IPS DF 6.9 (cell line): Measurements from ENCODE around the gene VDR.

Source experiments
- DNase-seq: peaks from one replicate; pipeline ENCODE4 v3.0.0-alpha.2; 2013; ENCODE audit warnings: low read depth, low spot score
- H3K27ac ChIP-seq: one replicate; pipeline ENCODE4 v1.5.1; 2013; ENCODE audit warnings: low read length, control low read depth
- H3K27me3 ChIP-seq: 2 replicates; pipeline ENCODE4 v1.6.1; 2013; ENCODE audit warnings: mild to moderate bottlenecking, low read length; ENCODE audit not compliant: control insufficient read depth, insufficient read depth
- H3K36me3 ChIP-seq: 2 replicates; pipeline ENCODE4 v1.6.1; 2013; ENCODE audit warnings: low read length; ENCODE audit not compliant: control insufficient read depth, insufficient read depth
- H3K4me1 ChIP-seq: 2 replicates; pipeline ENCODE4 v1.6.1; 2013; ENCODE audit warnings: low read length; ENCODE audit not compliant: control insufficient read depth, insufficient read depth
- H3K4me3 ChIP-seq: 2 replicates; pipeline ENCODE4 v1.5.1; 2013; ENCODE audit warnings: mild to moderate bottlenecking, low read length
- H3K9me3 ChIP-seq: 2 replicates; pipeline ENCODE4 v1.6.1; 2013; ENCODE audit warnings: low read length, inconsistent platforms; ENCODE audit not compliant: control insufficient read depth, insufficient read depth
- whole genome bisulfite sequencing: extraction: QIAGEN DNeasy Blood & Tissue Kit; methylation state at CpG from one replicate; pipeline ENCODE4 v1.1.7; 2013; ENCODE audit warnings: mixed read lengths, missing lambda C conversion rate; ENCODE audit not compliant: insufficient read length, insufficient coverage; 5-methylcytosine and 5-hydroxymethylcytosine counted together

The VDR gene

DNA sequence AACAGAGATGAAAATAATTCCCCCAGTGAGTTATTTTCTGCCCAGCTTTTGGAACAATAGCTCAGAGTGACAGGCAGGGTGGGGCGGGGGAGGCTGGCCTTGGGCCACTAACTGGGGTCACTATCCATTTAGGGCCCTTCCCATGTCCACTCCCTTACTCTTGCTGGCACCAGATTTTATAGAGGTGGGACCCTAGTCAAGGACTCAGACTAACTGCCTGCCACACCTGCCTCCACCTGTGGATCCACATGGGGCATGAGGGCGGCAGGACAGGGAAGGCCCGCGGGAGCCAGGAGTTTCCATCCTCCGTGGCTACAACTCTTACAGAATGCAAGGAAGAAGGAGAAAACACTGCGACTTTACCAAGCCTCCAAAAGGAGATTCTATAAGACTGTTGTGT is 10.1 kb downstream of the VDR start:
- Histone ChIP-seq H3K9me3 (no peaks in the 10 kb centered on the region), H3K4me1 (peaks cover 2% of the 10 kb centered on the region; the same call in 1 of the 2 replicates), H3K36me3 (no peaks in the 10 kb centered on the region), H3K27ac (no peak overlapping the region), H3K4me3 (no peak overlapping the region), H3K27me3 (no peaks in the 10 kb centered on the region; the same call in 1 of the 2 replicates)
- DNase-seq: no peak
- WGBS: no CpG with 5 or more reads among the region's 6 CpGs

DNA sequence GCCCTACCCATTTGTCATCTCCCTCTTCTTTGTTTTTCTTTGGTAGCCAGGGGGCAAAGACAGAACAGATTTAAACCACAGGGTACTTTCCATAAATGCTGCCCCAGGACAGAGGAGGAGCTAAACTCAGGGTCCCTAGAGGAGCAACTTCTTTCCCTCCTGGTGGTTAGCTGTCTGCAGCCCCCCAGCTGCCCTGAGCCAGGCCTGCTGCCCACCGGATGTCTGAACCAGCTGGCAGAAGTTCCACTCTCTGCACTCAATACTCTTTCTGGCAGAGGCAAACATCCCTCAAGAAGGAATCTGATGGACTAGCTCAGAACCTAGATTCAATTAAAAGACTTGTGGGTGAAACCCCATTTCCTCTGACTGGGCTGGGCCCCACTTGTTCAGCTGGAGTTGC is 10.7 kb downstream of the VDR start:
- Histone ChIP-seq H3K27me3 (no peaks in the 10 kb centered on the region; the same call in 1 of the 2 replicates), H3K4me1 (peaks cover 2% of the 10 kb centered on the region; the same call in 1 of the 2 replicates), H3K4me3 (no peak overlapping the region), H3K27ac (no peak overlapping the region), H3K9me3 (no peaks in the 10 kb centered on the region), H3K36me3 (no peaks in the 10 kb centered on the region)
- WGBS: no CpG with 5 or more reads among the region's 1 CpG
- DNase-seq: no peak

- Histone ChIP-seq H3K27me3 (no peaks in the 10 kb centered on the region; the same call in 1 of the 2 replicates), H3K36me3 (no peaks in the 10 kb centered on the region), H3K9me3 (no peaks in the 10 kb centered on the region), H3K4me1 (peaks cover 2% of the 10 kb centered on the region; the same call in 1 of the 2 replicates), H3K4me3 (no peak overlapping the region), H3K27ac (no peak overlapping the region)
- DNase-seq: no peak
- WGBS: no CpG with 5 or more reads among the region's 5 CpGs
Measured at GRCh38 chr12:47892819-47893218, 12.0 kb downstream of the VDR start.

- no peaks in the 10 kb centered on the region; the same call in 1 of the 2 replicates for H3K27me3 ChIP-seq
- H3K27ac ChIP-seq: no peak overlapping the region
- no CpG with 5 or more reads among the region's 3 CpGs for WGBS
- H3K4me3 ChIP-seq: no peak overlapping the region
- DNase-seq: no peak
- H3K36me3 ChIP-seq: no peaks in the 10 kb centered on the region
- H3K9me3 ChIP-seq: no peaks in the 10 kb centered on the region
- peaks cover 2% of the 10 kb centered on the region; the same call in 1 of the 2 replicates for H3K4me1 ChIP-seq
Measured at GRCh38 chr12:47891356-47891755, 13.4 kb downstream of the VDR start.

DNA sequence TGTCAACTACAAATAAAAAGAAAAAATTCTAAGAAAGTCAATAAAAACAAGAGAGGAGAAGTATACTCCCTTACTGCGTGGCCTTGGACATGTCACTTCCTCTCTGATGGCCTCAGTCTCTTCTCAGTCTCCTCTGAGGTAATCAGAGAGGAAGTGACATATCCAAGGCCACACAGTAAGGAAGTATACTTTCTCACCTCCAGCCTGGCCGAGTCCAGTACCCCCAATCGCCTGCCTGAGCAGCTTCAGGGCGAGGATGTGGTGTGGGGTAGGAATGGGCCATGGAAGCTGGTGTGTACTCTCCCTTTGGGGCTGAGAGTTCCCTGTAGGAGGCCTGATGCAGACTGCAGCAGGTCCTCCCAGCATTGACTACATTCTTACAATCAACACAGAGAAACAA is 15.8 kb downstream of the VDR start:
- no CpG with 5 or more reads among the region's 4 CpGs for WGBS
- Histone ChIP-seq H3K9me3 (no peaks in the 10 kb centered on the region), H3K4me3 (no peak overlapping the region), H3K27ac (no peak overlapping the region), H3K27me3 (no peaks in the 10 kb centered on the region; the same call in 1 of the 2 replicates), H3K36me3 (no peaks in the 10 kb centered on the region), H3K4me1 (no peaks in the 10 kb centered on the region)
- no peak for DNase-seq

- Histone ChIP-seq H3K27ac (no peak overlapping the region), H3K9me3 (no peaks in the 10 kb centered on the region), H3K27me3 (no peaks in the 10 kb centered on the region; the same call in 1 of the 2 replicates), H3K4me1 (no peaks in the 10 kb centered on the region), H3K36me3 (no peaks in the 10 kb centered on the region), H3K4me3 (no peak overlapping the region)
- no CpG with 5 or more reads among the region's 9 CpGs for WGBS
- DNase-seq: no peak
Measured at GRCh38 chr12:47888153-47888819, 16.5 kb downstream of the VDR start.

GRCh38 chr12:47887529-47887928 is 17.3 kb downstream of the VDR start:
- no peaks in the 10 kb centered on the region for H3K27me3 ChIP-seq
- DNase-seq: no peak
- WGBS: no CpG with 5 or more reads among the region's 3 CpGs
- no peaks in the 10 kb centered on the region for H3K36me3 ChIP-seq
- peaks cover 3% of the 10 kb centered on the region for H3K4me1 ChIP-seq
- no peak overlapping the region for H3K4me3 ChIP-seq
- no peaks in the 10 kb centered on the region for H3K9me3 ChIP-seq
- H3K27ac ChIP-seq: no peak overlapping the region

GRCh38 chr12:47886510-47887240 is 18.1 kb downstream of the VDR start:
- no peak overlapping the region for H3K4me3 ChIP-seq
- peaks cover 3% of the 10 kb centered on the region for H3K4me1 ChIP-seq
- no peak for DNase-seq
- no peaks in the 10 kb centered on the region for H3K9me3 ChIP-seq
- H3K27ac ChIP-seq: no peak overlapping the region
- no CpG with 5 or more reads among the region's 13 CpGs for WGBS
- H3K27me3 ChIP-seq: no peaks in the 10 kb centered on the region
- no peaks in the 10 kb centered on the region for H3K36me3 ChIP-seq

GRCh38 chr12:47885566-47885965 is 19.2 kb downstream of the VDR start:
- DNase-seq: no peak
- Histone ChIP-seq H3K27me3 (no peaks in the 10 kb centered on the region), H3K4me1 (peaks cover 3% of the 10 kb centered on the region), H3K9me3 (no peaks in the 10 kb centered on the region), H3K27ac (no peak overlapping the region), H3K4me3 (no peak overlapping the region), H3K36me3 (no peaks in the 10 kb centered on the region)
- WGBS: no CpG with 5 or more reads among the region's 2 CpGs

DNA sequence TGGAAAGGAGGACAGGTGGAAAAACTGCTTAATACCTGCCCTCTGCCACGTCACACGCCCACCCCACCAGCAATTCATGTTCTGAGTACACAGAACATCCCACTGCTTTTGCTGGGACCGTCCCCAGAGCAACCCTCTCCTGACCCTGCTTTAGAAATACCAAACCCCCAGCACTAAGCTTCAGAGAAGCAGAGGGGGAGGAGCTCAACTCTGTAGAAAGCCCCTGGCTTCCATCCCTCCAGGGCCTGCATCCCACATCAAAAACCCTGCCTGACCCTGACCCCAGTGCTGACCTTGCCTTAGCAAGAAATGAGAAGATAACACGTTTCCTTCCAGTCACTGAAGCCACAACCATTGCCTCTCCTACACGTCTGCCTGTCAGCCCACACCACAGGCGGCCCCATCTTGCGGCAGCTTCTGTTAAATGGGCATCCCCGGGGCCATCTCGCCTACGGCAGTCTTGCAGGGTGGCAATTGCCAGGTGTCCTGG is 19.7 kb downstream of the VDR start:
- no peak overlapping the region for H3K4me3 ChIP-seq
- no peak overlapping the region for H3K27ac ChIP-seq
- H3K4me1 ChIP-seq: peaks cover 3% of the 10 kb centered on the region
- no peaks in the 10 kb centered on the region for H3K36me3 ChIP-seq
- no peaks in the 10 kb centered on the region for H3K27me3 ChIP-seq
- no CpG with 5 or more reads among the region's 10 CpGs for WGBS
- no peaks in the 10 kb centered on the region for H3K9me3 ChIP-seq
- DNase-seq: no peak
